GM21723 (cell line): ENCODE measurements around the gene GSTCD.
"Not testable (repeated sequence)": the region's sequence is repeated elsewhere in the genome, so short reads cannot be mapped to it uniquely, and the experiment has no call there.

Source experiments
- ATAC-seq: cut with Tn5 transposase; IDR thresholded peaks from one replicate; pipeline ENCODE4 v1.9.1; 2021; ENCODE audit warnings: mild to moderate bottlenecking, moderate library complexity; ENCODE audit not compliant: unreplicated experiment

The GSTCD gene

GRCh38 chr4:105714932-105715331 is 6.3 kb downstream of the GSTCD start:
- no peak for ATAC-seq

GRCh38 chr4:105715692-105716278 is 7.2 kb downstream of the GSTCD start:
- ATAC-seq = no peak

- ATAC-seq = no peak
These were observed 10.6 kb downstream of the GSTCD start for GRCh38 chr4:105719204-105719603.

- no peak for ATAC-seq
These were observed 17.0 kb downstream of the GSTCD start for GRCh38 chr4:105725623-105726022.

GRCh38 chr4:105729895-105730294 is 21.3 kb downstream of the GSTCD start:
- not testable (repeated sequence) for ATAC-seq

- ATAC-seq = not testable (repeated sequence)
These were observed 26.6 kb downstream of the GSTCD start for GRCh38 chr4:105735217-105735616.

- ATAC-seq = no peak
These were observed 33.0 kb downstream of the GSTCD start for GRCh38 chr4:105741548-105741947.

GRCh38 chr4:105748222-105748621 is 39.6 kb downstream of the GSTCD start:
- ATAC-seq = no peak

- ATAC-seq = no peak
These were observed 43.2 kb downstream of the GSTCD start for GRCh38 chr4:105751718-105752299.

GRCh38 chr4:105753361-105753760 is 44.8 kb downstream of the GSTCD start:
- ATAC-seq = no peak

- ATAC-seq = no peak
These were observed 46.8 kb downstream of the GSTCD start for GRCh38 chr4:105755375-105755774.

- ATAC-seq = no peak
These were observed 50.4 kb downstream of the GSTCD start for GRCh38 chr4:105758958-105759357.

GRCh38 chr4:105765690-105766407 is 57.3 kb downstream of the GSTCD start:
- no peak for ATAC-seq

- ATAC-seq = no peak
These were observed 59.0 kb downstream of the GSTCD start for GRCh38 chr4:105767579-105767978.

GRCh38 chr4:105770524-105770923 is 61.9 kb downstream of the GSTCD start:
- not testable (repeated sequence) for ATAC-seq

GRCh38 chr4:105772065-105772464 is 63.5 kb downstream of the GSTCD start:
- not testable (repeated sequence) for ATAC-seq

- ATAC-seq = not testable (repeated sequence)
These were observed 67.3 kb downstream of the GSTCD start for GRCh38 chr4:105775760-105776415.

- no peak for ATAC-seq
These were observed 71.6 kb downstream of the GSTCD start for GRCh38 chr4:105780176-105780575.

GRCh38 chr4:105784761-105785160 is 76.2 kb downstream of the GSTCD start:
- no peak for ATAC-seq

GRCh38 chr4:105785792-105786191 is 77.2 kb downstream of the GSTCD start:
- ATAC-seq = no peak

GRCh38 chr4:105786748-105787147 is 78.2 kb downstream of the GSTCD start:
- ATAC-seq = no peak

- ATAC-seq = no peak
These were observed 88.6 kb downstream of the GSTCD start for GRCh38 chr4:105797225-105797624.
